RWPE1 (cell line): ENCODE results near the gene AKAP7.
"Not testable (repeated sequence)": the region's sequence is repeated elsewhere in the genome, so short reads cannot be mapped to it uniquely, and the experiment has no call there.

ENCODE experiments used
- CTCF ChIA-PET: fragments of 350-600 bp; sonication (Branson Sonifier 250); formaldehyde crosslinking; extraction: SDS; loops from one replicate; lab custom pipeline; 2021; lab: Yijun Ruan, JAX
- POLR2A ChIA-PET: fragments of 400-600 bp; formaldehyde crosslinking; extraction: SDS; loops from one replicate; lab custom pipeline; 2020; ENCODE audit warnings: antibody characterized with exemption; ENCODE audit not compliant: low non-redundant PET; lab: Yijun Ruan, JAX
- DNase-seq: peaks from one replicate; pipeline ENCODE4 v3.0.0; 2012; ENCODE audit warnings: low spot score
- H3K27ac ChIP-seq: fragments of 450-650 bp; 2 replicates; pipeline ENCODE4 v1.5.1; 2017
- TF ChIP-seq, protein P1 (sequence below): fragments of 450-650 bp; conservative IDR thresholded peaks from 2 replicates; pipeline ENCODE4 v1.5.1; 2017; ENCODE audit warnings: low read depth, mild to moderate bottlenecking

The AKAP7 gene

GRCh38 chr6:131316654-131317053 is 181.4 kb downstream of the AKAP7 start:
- TF ChIP-seq, protein P1, sequence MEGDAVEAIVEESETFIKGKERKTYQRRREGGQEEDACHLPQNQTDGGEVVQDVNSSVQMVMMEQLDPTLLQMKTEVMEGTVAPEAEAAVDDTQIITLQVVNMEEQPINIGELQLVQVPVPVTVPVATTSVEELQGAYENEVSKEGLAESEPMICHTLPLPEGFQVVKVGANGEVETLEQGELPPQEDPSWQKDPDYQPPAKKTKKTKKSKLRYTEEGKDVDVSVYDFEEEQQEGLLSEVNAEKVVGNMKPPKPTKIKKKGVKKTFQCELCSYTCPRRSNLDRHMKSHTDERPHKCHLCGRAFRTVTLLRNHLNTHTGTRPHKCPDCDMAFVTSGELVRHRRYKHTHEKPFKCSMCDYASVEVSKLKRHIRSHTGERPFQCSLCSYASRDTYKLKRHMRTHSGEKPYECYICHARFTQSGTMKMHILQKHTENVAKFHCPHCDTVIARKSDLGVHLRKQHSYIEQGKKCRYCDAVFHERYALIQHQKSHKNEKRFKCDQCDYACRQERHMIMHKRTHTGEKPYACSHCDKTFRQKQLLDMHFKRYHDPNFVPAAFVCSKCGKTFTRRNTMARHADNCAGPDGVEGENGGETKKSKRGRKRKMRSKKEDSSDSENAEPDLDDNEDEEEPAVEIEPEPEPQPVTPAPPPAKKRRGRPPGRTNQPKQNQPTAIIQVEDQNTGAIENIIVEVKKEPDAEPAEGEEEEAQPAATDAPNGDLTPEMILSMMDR, result no peak
- no peak overlapping the region for H3K27ac ChIP-seq
- ChIA-PET POLR2A (no interaction called here), CTCF (no interaction called here)
- DNase-seq, result no peak

DNA sequence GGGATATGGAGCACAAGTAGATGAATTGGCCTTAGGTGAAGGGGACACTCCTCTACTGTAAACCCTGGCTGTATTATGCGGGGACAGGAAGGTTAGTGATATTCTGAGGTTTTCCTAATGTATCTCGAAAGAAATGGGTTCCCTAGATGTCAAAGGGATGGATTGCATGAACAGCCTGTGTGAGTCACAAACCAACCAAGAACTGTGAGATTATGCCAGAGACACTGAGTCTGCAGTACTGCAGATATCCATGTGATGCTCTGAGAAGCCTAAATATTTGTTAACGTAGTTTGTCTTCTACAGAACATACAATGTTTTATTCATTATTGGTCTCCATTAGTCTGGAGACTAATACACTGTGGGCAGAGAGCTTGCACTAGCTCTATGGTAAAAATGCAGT is 182.2 kb downstream of the AKAP7 start:
- no peak overlapping the region for H3K27ac ChIP-seq
- no peak for DNase-seq
- ChIA-PET POLR2A (no interaction called here), CTCF (no interaction called here)
- TF ChIP-seq, protein P1, result no peak

DNA sequence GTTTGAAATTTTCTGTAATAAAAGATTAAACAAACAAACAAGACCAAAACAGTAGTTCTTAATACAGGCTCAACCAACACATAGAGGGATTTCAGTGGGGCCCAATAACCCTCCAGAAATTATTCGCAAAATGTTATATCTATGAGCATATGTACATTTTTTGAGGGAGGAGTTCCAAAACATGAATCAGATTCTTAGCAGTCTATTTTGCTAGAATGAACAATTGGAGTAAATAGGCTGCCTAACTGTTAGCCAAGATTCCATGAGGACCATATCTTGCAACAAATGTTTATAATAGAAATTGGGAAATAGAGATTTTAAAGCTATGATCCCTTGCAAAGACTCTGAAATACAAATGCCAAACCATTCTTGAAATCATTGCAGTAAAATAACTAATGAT is 186.3 kb downstream of the AKAP7 start:
- POLR2A ChIA-PET, result no interaction called here
- DNase-seq, result no peak
- CTCF ChIA-PET, result no interaction called here
- H3K27ac ChIP-seq, result no peak overlapping the region
- TF ChIP-seq, protein P1, result no peak

- POLR2A ChIA-PET, result no interaction called here
- H3K27ac ChIP-seq, result no peak overlapping the region
- CTCF ChIA-PET, result no interaction called here
- no peak for DNase-seq
- TF ChIP-seq, protein P1, result no peak
Measured at GRCh38 chr6:131322125-131322524, 186.9 kb downstream of the AKAP7 start.

GRCh38 chr6:131325669-131326068 is 190.4 kb downstream of the AKAP7 start:
- CTCF ChIA-PET, result not testable (repeated sequence)

DNA sequence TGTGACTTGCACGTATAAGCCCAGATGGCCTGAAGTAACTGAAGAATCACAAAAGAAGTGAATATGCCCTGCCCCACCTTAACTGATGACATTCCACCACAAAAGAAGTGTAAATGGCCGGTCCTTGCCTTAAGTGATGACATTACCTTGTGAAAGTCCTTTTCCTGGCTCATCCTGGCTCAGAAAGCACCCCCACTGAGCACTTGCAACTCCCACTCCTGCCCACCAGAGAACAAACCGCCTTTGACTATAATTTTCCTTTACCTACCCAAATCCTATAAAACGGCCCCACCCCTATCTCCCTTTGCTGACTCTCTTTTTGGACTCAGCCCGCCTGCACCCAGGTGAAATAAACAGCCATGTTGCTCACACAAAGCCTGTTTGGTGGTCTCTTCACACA is 193.5 kb downstream of the AKAP7 start:
- CTCF ChIA-PET, POLR2A ChIA-PET, H3K27ac ChIP-seq, DNase-seq: not testable (repeated sequence)

More at GRCh38 chr6:131325669-131326068, 190.4 kb downstream of the AKAP7 start:
- POLR2A ChIA-PET, H3K27ac ChIP-seq, DNase-seq: not testable (repeated sequence)

DNA sequence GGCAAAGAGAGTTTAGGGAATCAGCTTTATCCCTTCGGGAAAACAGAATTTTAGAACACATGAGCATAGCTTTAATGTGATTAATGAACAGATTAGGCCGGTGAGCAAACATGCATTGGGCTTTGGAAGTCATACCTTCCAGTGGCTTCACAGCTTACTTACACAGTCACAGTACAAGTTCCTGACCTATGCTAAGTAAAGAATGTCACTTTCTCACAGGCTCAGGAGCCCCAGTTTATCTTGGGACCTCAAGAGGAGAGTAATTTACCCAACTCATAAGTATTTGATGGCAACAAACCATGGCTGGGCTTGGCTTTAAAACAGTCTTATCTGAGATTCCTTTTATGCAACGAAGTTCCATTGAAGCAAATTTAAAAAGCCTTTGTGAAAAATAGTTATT is 195.9 kb downstream of the AKAP7 start:
- DNase-seq, result no peak
- CTCF ChIA-PET, result interaction anchor here (0.6 kb wide), 1 partner anchor 297 kb away, joined by 3 read pairs; the partner anchor contains the start of gene MED23
- POLR2A ChIA-PET, result no interaction called here
- TF ChIP-seq, protein P1, result no peak
- no peak overlapping the region for H3K27ac ChIP-seq
